ENCODE data around the gene TMEM62. TPM values are rescaled to one million over a fixed set of nuclear protein-coding genes. Genes with fewer than 3 reads are reported as not detected.
A peak's percentile ranks its signal among the peaks of the same experiment; 100 is the strongest.

The TMEM62 gene
- total and polyA plus RNA-seq, 9 of the 15 experiments (the other 6 are each of a cell fraction or from before 2014, with no cell fraction given), result 4.4 to 16.6 (median 11.1) TPM

DNA sequence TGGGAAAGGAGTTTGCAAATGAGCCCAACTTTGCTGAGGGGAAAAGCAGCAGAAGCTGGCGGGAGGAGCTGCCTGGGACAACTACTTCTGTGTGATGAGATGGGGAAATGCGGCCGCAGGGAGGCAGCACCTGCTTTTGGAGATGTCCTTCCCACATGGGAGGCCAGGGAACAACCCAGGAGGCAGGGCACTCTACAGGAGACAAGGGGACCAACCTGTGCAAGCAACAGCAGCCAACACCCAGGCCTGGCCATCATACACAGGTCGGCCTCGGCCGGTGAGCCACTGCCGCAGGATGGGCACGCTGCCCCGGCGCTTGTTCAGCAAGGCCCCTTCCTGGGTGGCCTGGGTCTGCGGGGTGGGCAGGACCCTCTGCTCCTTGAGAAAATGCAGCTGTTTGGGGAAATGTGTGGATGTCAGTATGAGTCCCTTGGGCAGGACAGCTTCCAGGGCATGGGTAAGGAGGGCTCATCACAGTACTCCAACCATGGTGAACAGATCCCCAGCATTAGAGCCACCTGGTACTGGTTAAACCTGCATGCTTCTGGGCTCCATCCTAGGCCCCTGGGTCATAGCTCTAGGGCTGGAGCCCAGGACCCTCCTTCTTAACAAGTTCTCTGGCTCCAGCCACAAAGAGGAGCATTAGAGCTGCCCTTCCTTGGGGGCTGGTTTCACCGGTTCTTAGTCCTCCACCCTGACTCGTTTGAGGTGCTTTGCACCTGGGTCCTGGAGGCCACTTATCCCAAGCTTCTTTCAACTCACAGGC, 75.9 kb downstream of the TMEM62 start (continued):
- TF ChIP-seq, protein P1, sequence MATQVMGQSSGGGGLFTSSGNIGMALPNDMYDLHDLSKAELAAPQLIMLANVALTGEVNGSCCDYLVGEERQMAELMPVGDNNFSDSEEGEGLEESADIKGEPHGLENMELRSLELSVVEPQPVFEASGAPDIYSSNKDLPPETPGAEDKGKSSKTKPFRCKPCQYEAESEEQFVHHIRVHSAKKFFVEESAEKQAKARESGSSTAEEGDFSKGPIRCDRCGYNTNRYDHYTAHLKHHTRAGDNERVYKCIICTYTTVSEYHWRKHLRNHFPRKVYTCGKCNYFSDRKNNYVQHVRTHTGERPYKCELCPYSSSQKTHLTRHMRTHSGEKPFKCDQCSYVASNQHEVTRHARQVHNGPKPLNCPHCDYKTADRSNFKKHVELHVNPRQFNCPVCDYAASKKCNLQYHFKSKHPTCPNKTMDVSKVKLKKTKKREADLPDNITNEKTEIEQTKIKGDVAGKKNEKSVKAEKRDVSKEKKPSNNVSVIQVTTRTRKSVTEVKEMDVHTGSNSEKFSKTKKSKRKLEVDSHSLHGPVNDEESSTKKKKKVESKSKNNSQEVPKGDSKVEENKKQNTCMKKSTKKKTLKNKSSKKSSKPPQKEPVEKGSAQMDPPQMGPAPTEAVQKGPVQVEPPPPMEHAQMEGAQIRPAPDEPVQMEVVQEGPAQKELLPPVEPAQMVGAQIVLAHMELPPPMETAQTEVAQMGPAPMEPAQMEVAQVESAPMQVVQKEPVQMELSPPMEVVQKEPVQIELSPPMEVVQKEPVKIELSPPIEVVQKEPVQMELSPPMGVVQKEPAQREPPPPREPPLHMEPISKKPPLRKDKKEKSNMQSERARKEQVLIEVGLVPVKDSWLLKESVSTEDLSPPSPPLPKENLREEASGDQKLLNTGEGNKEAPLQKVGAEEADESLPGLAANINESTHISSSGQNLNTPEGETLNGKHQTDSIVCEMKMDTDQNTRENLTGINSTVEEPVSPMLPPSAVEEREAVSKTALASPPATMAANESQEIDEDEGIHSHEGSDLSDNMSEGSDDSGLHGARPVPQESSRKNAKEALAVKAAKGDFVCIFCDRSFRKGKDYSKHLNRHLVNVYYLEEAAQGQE (IDR thresholded peaks at IDR 0.05; ENCODE audit: borderline replicate concordance), result peak; percentile 80
- TF ChIP-seq, protein P1 (CRISPR knock-in tag; IDR thresholded peaks at IDR 0.05; ENCODE audit: low read depth), result no peak
- TF ChIP-seq MYC (IDR thresholded peaks at IDR 0.05; ENCODE audit: low read depth, low read length) (peak; percentile 71; the same call in 1 of the 2 replicates), MYC (CRISPR knock-in tag; IDR thresholded peaks at IDR 0.05; ENCODE audit: borderline replicate concordance, low read depth) (no peak), MEF2D (tag; conservative IDR thresholded peaks at IDR 0.05; ENCODE audit: low read depth) (no peak), CTBP1 (IDR thresholded peaks at IDR 0.05; ENCODE audit: borderline replicate concordance) (peak; percentile 33; the same call in 1 of the 2 replicates), RAD21 (CRISPR knock-in tag; conservative IDR thresholded peaks at IDR 0.05 in 1 of 2, IDR thresholded peaks at IDR 0.05 in 1 of 2) (peak; percentile 63 to 83), CHD1 (IDR thresholded peaks at IDR 0.05; ENCODE audit: low read length) (no peak), TAL1 (IDR thresholded peaks at IDR 0.05) (no peak), KDM4B (IDR thresholded peaks at IDR 0.05; ENCODE audit: borderline replicate concordance in 2 of 2, low read depth in 1 of 2) (no peak)

Measured in K562 (cell line).